AG04449 (cell line): Measurements from ENCODE around the gene RINL.
"Not testable (repeated sequence)": the region's sequence is repeated elsewhere in the genome, so short reads cannot be mapped to it uniquely, and the experiment has no call there.

Experiments
- CTCF ChIA-PET: fragments of 350-600 bp; formaldehyde crosslinking; extraction: SDS; loops from one replicate; lab custom pipeline; 2021; ENCODE audit warnings: antibody characterized with exemption; lab: Yijun Ruan, JAX
- POLR2A ChIA-PET: fragments of 400-600, 350-600 bp; formaldehyde crosslinking; extraction: SDS; loops from one replicate; lab custom pipeline; 2020; ENCODE audit warnings: antibody characterized with exemption, inconsistent platforms; lab: Yijun Ruan, JAX
- DNase-seq: peaks from one replicate; pipeline ENCODE4 v3.0.0-alpha.2; 2010; ENCODE audit warnings: low read depth, low spot score
- H3K4me3 ChIP-seq: 2 replicates; pipeline ENCODE4 v1.5.1; 2011; ENCODE audit warnings: low read depth, mild to moderate bottlenecking, control low read depth, low read length
- CTCF ChIP-seq: IDR thresholded peaks from one replicate; pipeline ENCODE4 v1.5.1; 2011; ENCODE audit warnings: mild to moderate bottlenecking, moderate library complexity, low read length, control low read depth, inconsistent platforms; ENCODE audit not compliant: insufficient read depth; ENCODE audit errors: missing control alignments

The RINL gene

GRCh38 chr19:38862321-38863059 lies 15.6 kb downstream of the RINL start:
- no peak for TF ChIP-seq CTCF
- POLR2A ChIA-PET: interaction anchor here (0.6 to 1.3 kb wide), 2 partner anchors 9 to 10 kb away, joined by 3 read pairs; no protein-coding TSS in a partner anchor
- CTCF ChIA-PET: interaction anchor here (0.8 to 2.1 kb wide), 5 partner anchors 13 to 228 kb away, joined by 3 to 6 read pairs (median 3); partner anchors contain the start of gene SARS2
- DNase-seq: no peak
- H3K4me3 ChIP-seq: no peak overlapping the region

GRCh38 chr19:38861368-38861767 lies 16.7 kb downstream of the RINL start:
- ChIA-PET POLR2A (no interaction called here), CTCF (interaction anchor here (0.6 to 1.6 kb wide), 2 partner anchors 8 to 10 kb away, joined by 3 to 9 read pairs; no protein-coding TSS in a partner anchor)
- DNase-seq: no peak
- no peak overlapping the region for H3K4me3 ChIP-seq
- no peak for TF ChIP-seq CTCF

GRCh38 chr19:38859631-38860204 lies 18.4 kb downstream of the RINL start:
- POLR2A ChIA-PET, H3K4me3 ChIP-seq, DNase-seq: not testable (repeated sequence)
- CTCF ChIA-PET: interaction anchor here (1.6 kb wide), 1 partner anchor 10 kb away, joined by 9 read pairs; no protein-coding TSS in a partner anchor

GRCh38 chr19:38856813-38857212 lies 21.3 kb downstream of the RINL start:
- ChIA-PET CTCF (interaction anchor here (0.7 to 2.3 kb wide), 2 partner anchors 12 to 73 kb away, joined by 3 to 10 read pairs; no protein-coding TSS in a partner anchor), POLR2A (no interaction called here)
- TF ChIP-seq CTCF: no peak
- H3K4me3 ChIP-seq: no peak overlapping the region
- DNase-seq: no peak

GRCh38 chr19:38855751-38856150 lies 22.3 kb downstream of the RINL start:
- POLR2A ChIA-PET, DNase-seq, CTCF ChIA-PET, H3K4me3 ChIP-seq: not testable (repeated sequence)

GRCh38 chr19:38854961-38855360 lies 23.1 kb downstream of the RINL start:
- H3K4me3 ChIP-seq, CTCF ChIA-PET, POLR2A ChIA-PET, DNase-seq: not testable (repeated sequence)

GRCh38 chr19:38853214-38853613 lies 24.9 kb downstream of the RINL start:
- ChIA-PET CTCF (interaction anchor here (1.0 to 2.3 kb wide), 5 partner anchors 14 to 84 kb away, joined by 3 to 14 read pairs (median 5); partner anchors contain the start of genes MRPS12 and SARS2), POLR2A (interaction anchor here (0.8 to 1.7 kb wide), 2 partner anchors 10 to 77 kb away, joined by 3 to 4 read pairs; partner anchors contain the start of genes MRPS12 and SARS2)
- DNase-seq: no peak
- peak overlapping the region; percentile 77 for H3K4me3 ChIP-seq
- TF ChIP-seq CTCF: no peak
